GM23338 (cell line): Measurements from ENCODE around the gene CCDC175. TPM values are rescaled to one million over a fixed set of nuclear protein-coding genes. Genes with fewer than 3 reads are reported as not detected.

Experiments used
- ATAC-seq: fragments of 200-7000 bp; cut with Tn5 transposase; 3 replicates; pipeline ENCODE4 v1.9.1; 2020
- DNase-seq: peaks from one replicate; pipeline ENCODE4 v3.0.0-alpha.2; 2015; ENCODE audit warnings: low spot score
- H2AFZ ChIP-seq: fragments of 200-600 bp; sonication (generic); 2 replicates; pipeline ENCODE4 v1.8.0; 2016; ENCODE audit warnings: antibody characterized with exemption, mild to moderate bottlenecking, moderate library complexity
- H3F3A ChIP-seq: fragments of 200-600 bp; sonication (generic); replicated peaks from 2 replicates; pipeline ENCODE4 v1.8.0; 2017; ENCODE audit warnings: antibody characterized with exemption, mixed run types, low read depth
- H3K27ac ChIP-seq: fragments of 200-600 bp; sonication (generic); 2 replicates; pipeline ENCODE4 v1.6.1; 2016; ENCODE audit warnings: low read depth
- H3K27me3 ChIP-seq: fragments of 200-600 bp; sonication (generic); 2 replicates; pipeline ENCODE4 v1.8.0; 2016; ENCODE audit warnings: mild to moderate bottlenecking, mixed run types, moderate library complexity; ENCODE audit not compliant: insufficient read depth
- H3K36me3 ChIP-seq: fragments of 200-600 bp; sonication (generic); 2 replicates; pipeline ENCODE4 v1.8.0; 2016; ENCODE audit warnings: mild to moderate bottlenecking; ENCODE audit not compliant: insufficient read depth
- H3K4me1 ChIP-seq: fragments of 200-600 bp; sonication (generic); 2 replicates; pipeline ENCODE4 v1.8.0; 2016; ENCODE audit warnings: mild to moderate bottlenecking, moderate library complexity; ENCODE audit not compliant: insufficient read depth
- H3K4me2 ChIP-seq: fragments of 200-600 bp; sonication (generic); 2 replicates; pipeline ENCODE4 v1.7.1; 2017; ENCODE audit warnings: mixed run types
- H3K4me3 ChIP-seq: fragments of 200-600 bp; sonication (generic); 2 replicates; pipeline ENCODE4 v1.6.1; 2016; ENCODE audit warnings: mixed run types
- H3K79me2 ChIP-seq: fragments of 200-600 bp; sonication (generic); replicated peaks from 2 replicates; pipeline ENCODE4 v1.8.0; 2017; ENCODE audit warnings: mild to moderate bottlenecking; ENCODE audit not compliant: insufficient read depth
- H3K9me2 ChIP-seq: fragments of 200-600 bp; sonication (generic); 2 replicates; pipeline ENCODE4 v1.8.0; 2017; ENCODE audit not compliant: insufficient read depth
- H4K20me1 ChIP-seq: fragments of 200-600 bp; sonication (generic); replicated peaks from 2 replicates; pipeline ENCODE4 v1.8.0; 2017; ENCODE audit warnings: mild to moderate bottlenecking; ENCODE audit not compliant: insufficient read depth
- H3K27ac Mint-ChIP-seq: 2 replicates; pipeline ENCODE4 v1.8.0; 2020; ENCODE audit warnings: inconsistent platforms, mild to moderate bottlenecking, moderate library complexity, mixed read lengths
- H3K27me3 Mint-ChIP-seq: 3 replicates; pipeline ENCODE4 v1.8.0; 2022; ENCODE audit warnings: low read depth, mild to moderate bottlenecking, moderate library complexity, mixed read lengths, inconsistent platforms; ENCODE audit not compliant: insufficient read depth, poor library complexity
- H3K36me3 Mint-ChIP-seq: 3 replicates; pipeline ENCODE4 v1.8.0; 2021; ENCODE audit warnings: low read depth, mild to moderate bottlenecking, inconsistent platforms, moderate library complexity, mixed read lengths
- H3K4me1 Mint-ChIP-seq: 3 replicates; pipeline ENCODE4 v1.8.0; 2020; ENCODE audit warnings: mild to moderate bottlenecking, inconsistent platforms, mixed read lengths
- H3K4me3 Mint-ChIP-seq: 3 replicates; pipeline ENCODE4 v1.8.0; 2021; ENCODE audit warnings: moderate library complexity, mild to moderate bottlenecking, inconsistent platforms, mixed read lengths
- H3K9me3 Mint-ChIP-seq: 3 replicates; pipeline ENCODE4 v1.8.0; 2020; ENCODE audit warnings: moderate library complexity, mild to moderate bottlenecking, inconsistent platforms, mixed read lengths
- CREB1 ChIP-seq: fragments of 250-450 bp; sonication (Bioruptor Pico); IDR thresholded peaks from 2 replicates; pipeline ENCODE4 v1.5.0; 2020; ENCODE audit warnings: low read depth, mild to moderate bottlenecking, moderate library complexity
- CTCF ChIP-seq, 2 experiments: fragments of 200-600 bp in 1 of 2; sonication (generic) in 1 of 2; conservative IDR thresholded peaks; 2 replicates each; pipeline versions ENCODE4 v1.5.1 to v1.6.1; 2016 to 2017; ENCODE audit warnings: antibody characterized with exemption in 2 of 2, low read depth in 2 of 2, mild to moderate bottlenecking in 2 of 2, moderate library complexity in 1 of 2
- ETS1 ChIP-seq: IDR thresholded peaks from 2 replicates; pipeline ENCODE4 v1.6.1; 2016; ENCODE audit warnings: antibody characterized with exemption
- EZH2 ChIP-seq: fragments of 200-600 bp; sonication (generic); IDR thresholded peaks from one replicate; pipeline ENCODE4 v1.8.0; 2017; ENCODE audit warnings: antibody characterized with exemption, mild to moderate bottlenecking, low read depth; ENCODE audit not compliant: unreplicated experiment
- EZH2phosphoT487 ChIP-seq: fragments of 200-600 bp; sonication (generic); IDR thresholded peaks from one replicate; pipeline ENCODE4 v1.8.1; 2018; ENCODE audit warnings: antibody characterized with exemption; ENCODE audit not compliant: unreplicated experiment
- JUNB ChIP-seq: IDR thresholded peaks from one replicate; pipeline ENCODE4 v1.6.1; 2016; ENCODE audit warnings: antibody characterized with exemption; ENCODE audit not compliant: unreplicated experiment
- POLR2AphosphoS5 ChIP-seq: IDR thresholded peaks from 2 replicates; pipeline ENCODE4 v1.6.1; 2016; ENCODE audit warnings: antibody characterized with exemption, low read depth
- REST ChIP-seq: IDR thresholded peaks from one replicate; pipeline ENCODE4 v1.6.1; 2018; ENCODE audit warnings: antibody characterized with exemption; ENCODE audit not compliant: unreplicated experiment
- STAT1 ChIP-seq: IDR thresholded peaks from one replicate; pipeline ENCODE4 v1.6.1; 2016; ENCODE audit warnings: antibody characterized with exemption; ENCODE audit not compliant: unreplicated experiment
- ZNF114 ChIP-seq: fragments of 250-450 bp; sonication (Bioruptor Pico); IDR thresholded peaks from 2 replicates; pipeline ENCODE4 v1.5.0; 2020; ENCODE audit warnings: mild to moderate bottlenecking, moderate library complexity
- ZNF331 ChIP-seq: fragments of 250-450 bp; sonication (Bioruptor Pico); IDR thresholded peaks from 2 replicates; pipeline ENCODE4 v1.5.0; 2020; ENCODE audit warnings: low read depth, mild to moderate bottlenecking, moderate library complexity
- ZNF462 ChIP-seq: fragments of 250-450 bp; sonication (Bioruptor Pico); IDR thresholded peaks from 2 replicates; pipeline ENCODE4 v1.5.0; 2020; ENCODE audit warnings: mild to moderate bottlenecking, moderate library complexity
- polyA plus RNA-seq: library from polyadenylated mRNA; unstranded; fragments of >200 nt; fragmentation: Nextera tagmentation; extraction: Ambion mirVana; gene quantifications from 2 replicates; pipeline ENCODE4 v1.2.1, GENCODE V29; 2016
- total RNA-seq: library from RNA; depleted of rRNA; stranded (reverse); fragments of >200 nt; shearing (Covaris generic); gene quantifications from 2 replicates; pipeline ENCODE4 v1.2.3, GENCODE V29; 2014

CCDC175 gene
- total and polyA plus RNA-seq, 2 experiments from 2014 or later = 0.50 TPM; not detected in 1

- no peak for TF ChIP-seq ETS1
- no peak for TF ChIP-seq CREB1
- no peak for TF ChIP-seq STAT1
- TF ChIP-seq ZNF331 = no peak
Measured at GRCh38 chr14:59541731-59542130, 34.9 kb downstream of the CCDC175 start (continued).

GRCh38 chr14:59540852-59541251 is 35.8 kb downstream of the CCDC175 start:
- no peak overlapping the region for H3K4me3 ChIP-seq
- H3K4me2 ChIP-seq = no peak overlapping the region
- no peak overlapping the region for H3K4me3 Mint-ChIP-seq
- no peaks in the 10 kb centered on the region for H3K9me3 Mint-ChIP-seq
- no peaks in the 10 kb centered on the region for H3F3A ChIP-seq
- no peak overlapping the region for H2AFZ ChIP-seq
- H3K9me2 ChIP-seq = no peaks in the 10 kb centered on the region
- no peaks in the 10 kb centered on the region for H3K36me3 ChIP-seq
- TF ChIP-seq ETS1 (no peak), EZH2 (no peak), CTCF (conservative IDR thresholded peaks at IDR 0.05; ENCODE audit: low read depth in 2 of 2) (no peak), ZNF331 (no peak), POLR2AphosphoS5 (no peak), REST (no peak), JUNB (no peak), EZH2phosphoT487 (no peak), ZNF462 (no peak), ZNF114 (CRISPR knock-in tag) (no peak), STAT1 (no peak)
- H3K27me3 Mint-ChIP-seq = no peaks in the 10 kb centered on the region
- H3K27me3 ChIP-seq = no peaks in the 10 kb centered on the region
- no peaks in the 10 kb centered on the region for H4K20me1 ChIP-seq
- DNase-seq (peak; percentile 25), ATAC-seq (no peak; the same call in 2 of the 3 replicates)
- H3K4me1 Mint-ChIP-seq = peaks cover 6% of the 10 kb centered on the region; the same call in 2 of the 3 replicates
- H3K79me2 ChIP-seq = no peaks in the 10 kb centered on the region
- no peak overlapping the region for H3K27ac ChIP-seq
- no peaks in the 10 kb centered on the region for H3K36me3 Mint-ChIP-seq
- H3K27ac Mint-ChIP-seq = no peak overlapping the region
- no peaks in the 10 kb centered on the region for H3K4me1 ChIP-seq
